GM11168 (cell line): ENCODE results near the gene PLXNB3.
"Not testable (repeated sequence)": the region's sequence is repeated elsewhere in the genome, so short reads cannot be mapped to it uniquely, and the experiment has no call there.

ENCODE experiments used
- in situ Hi-C: fragments of 300-500 bp; cut with MboI; formaldehyde crosslinking; loops from one replicate; pipeline ENCODE4 v1.12.0; 2022; ENCODE audit warnings: low sequenced_read_pairs; ENCODE audit not compliant: unreplicated experiment

The PLXNB3 gene

GRCh38 chrX:153749017-153749416 is 15.0 kb upstream of the PLXNB3 start:
- in situ Hi-C loops: not testable (repeated sequence)

- in situ Hi-C loops: no loop called here
Observed at GRCh38 chrX:153750127-153750774, 13.8 kb upstream of the PLXNB3 start.

- in situ Hi-C loops: no loop called here
Observed at GRCh38 chrX:153755136-153755535, 8.9 kb upstream of the PLXNB3 start.

GRCh38 chrX:153761863-153762262 is 2.2 kb upstream of the PLXNB3 start:
- in situ Hi-C loops: no loop called here

- in situ Hi-C loops: no loop called here
Observed at GRCh38 chrX:153762626-153763173, 1.3 kb upstream of the PLXNB3 start.

- in situ Hi-C loops: no loop called here
Observed at GRCh38 chrX:153763298-153763932, 634 bp upstream of the PLXNB3 start.

GRCh38 chrX:153764786-153765137 is 713 bp downstream of the PLXNB3 start:
- in situ Hi-C loops: no loop called here

- in situ Hi-C loops: no loop called here
Observed at GRCh38 chrX:153765138-153766079, 1.4 kb downstream of the PLXNB3 start.

- in situ Hi-C loops: no loop called here
Observed at GRCh38 chrX:153766098-153766817, 2.2 kb downstream of the PLXNB3 start.

GRCh38 chrX:153766871-153767673 is 3.0 kb downstream of the PLXNB3 start:
- in situ Hi-C loops: no loop called here

- in situ Hi-C loops: no loop called here
Observed at GRCh38 chrX:153767674-153768055, 3.6 kb downstream of the PLXNB3 start.

- in situ Hi-C loops: no loop called here
Observed at GRCh38 chrX:153768311-153769157, 4.5 kb downstream of the PLXNB3 start.

GRCh38 chrX:153769158-153769864 is 5.3 kb downstream of the PLXNB3 start:
- in situ Hi-C loops: no loop called here

- in situ Hi-C loops: no loop called here
Observed at GRCh38 chrX:153769865-153770600, 6.0 kb downstream of the PLXNB3 start.

- in situ Hi-C loops: no loop called here
Observed at GRCh38 chrX:153770601-153771414, 6.8 kb downstream of the PLXNB3 start.
